Stomach (tissue), 4 donors: ENCODE data around the gene ZNF575.

Experiments
- CTCF ChIP-seq, 7 experiments: fragments of 450-650 bp in 4 of 7; fragments of 200-600 bp in 3 of 7; sonication (generic) in 3 of 7; IDR thresholded peaks; one replicate each; pipeline ENCODE4 v1.5.1; 2016 to 2019; ENCODE audit warnings: antibody characterized with exemption in 7 of 7, control low read depth in 2 of 7, mild to moderate bottlenecking in 1 of 7
- EP300 ChIP-seq: sonication (generic); formaldehyde crosslinking; IDR thresholded peaks from one replicate; pipeline ENCODE4 v1.6.1; 2017; ENCODE audit warnings: antibody characterized with exemption
- POLR2A ChIP-seq, 4 donors: fragments of 450-650 bp; IDR thresholded peaks; one replicate each; pipeline ENCODE4 v1.6.1; 2016; ENCODE audit warnings: antibody characterized with exemption in 4 of 4, control low read depth in 2 of 4, mild to moderate bottlenecking in 1 of 4, moderate library complexity in 1 of 4

GRCh38 chr19:43578787-43579186, 45.8 kb downstream of the ZNF575 start:
- TF ChIP-seq EP300 (no peak), CTCF (IDR thresholded peaks at IDR 0.05) (no peak), POLR2A (IDR thresholded peaks at IDR 0.05) (no peak)
